ENCODE measurements around the gene MAST4. TPM values are rescaled to one million over a fixed set of nuclear protein-coding genes. Genes with fewer than 3 reads are reported as not detected.
A peak's percentile ranks its signal among the peaks of the same experiment; 100 is the strongest.

The MAST4 gene
- total and polyA plus RNA-seq, 12 donors: 29.6 to 93.3 (median 76.6) TPM

DNA sequence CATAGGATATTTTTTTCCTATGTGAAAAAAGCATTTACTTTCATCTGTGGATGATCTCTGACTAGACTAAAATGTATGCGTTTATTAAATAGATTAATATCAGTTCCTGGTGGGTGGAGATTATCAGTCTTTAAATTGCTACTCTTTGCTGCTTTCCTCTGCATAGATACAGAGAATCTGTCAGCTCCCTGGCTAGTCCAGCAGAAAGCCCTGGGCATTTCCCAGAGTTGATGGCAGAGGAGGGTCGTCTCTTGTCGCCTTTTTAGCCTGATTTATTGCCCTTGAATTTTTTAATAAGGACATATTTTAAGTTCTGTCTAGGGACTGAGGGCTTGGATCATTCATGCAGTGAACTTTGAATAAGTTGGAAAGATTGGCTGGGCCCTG lies 434.9 kb downstream of the MAST4 start:
- Histone ChIP-seq H3K4me1 (peaks cover 10 to 84% (median 70%) of the 10 kb centered on the region in 9 donors), H3K27me3 (no peaks in the 10 kb centered on the region), H3K9me3 (no peaks in the 10 kb centered on the region), H3K36me3 (no peaks in the 10 kb centered on the region), H3K4me3 (no peak overlapping the region), H3K27ac (peak overlapping the region in 7 of 10 donors; percentile 11 to 62 (median 30))
- intact Hi-C loops (cut with DNase I): loop anchor here in 1 of 10 donors (2.0 kb wide), 1 partner anchor 16 kb away; no protein-coding TSS in a partner anchor
- TF ChIP-seq CTCF (IDR thresholded peaks at IDR 0.05): no peak
- WGBS, 2 donors: 31 to 44% methylated on average over 3 of the region's 3 CpGs
- no peak for DNase-seq
- ATAC-seq: no peak

DNA sequence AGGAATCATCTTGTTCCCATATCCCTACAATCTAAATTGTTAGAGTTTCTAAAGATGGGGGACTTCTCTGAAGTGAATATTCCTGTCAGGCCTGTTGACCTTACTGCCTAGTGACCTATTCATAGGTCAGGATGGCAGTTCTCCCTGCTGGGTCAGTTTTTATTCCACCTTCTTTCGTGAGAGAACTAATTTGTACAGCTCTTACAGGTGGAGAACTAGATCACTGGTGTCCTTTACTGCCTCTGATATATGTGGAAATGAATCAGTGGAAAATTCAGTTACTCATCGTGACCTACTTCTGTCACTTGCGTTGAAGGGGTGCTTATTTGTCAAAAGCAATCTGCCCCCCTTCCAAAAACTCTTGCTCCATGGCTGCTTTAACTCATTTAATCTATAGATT lies 435.5 kb downstream of the MAST4 start:
- no peaks in the 10 kb centered on the region for H3K9me3 ChIP-seq
- TF ChIP-seq CTCF (IDR thresholded peaks at IDR 0.05): no peak
- no peak overlapping the region for H3K4me3 ChIP-seq
- H3K27me3 ChIP-seq: no peaks in the 10 kb centered on the region
- ATAC-seq: peak in 4 of 8 donors; percentile 23 to 60 (median 36)
- H3K4me1 ChIP-seq: peaks cover 10 to 84% (median 72%) of the 10 kb centered on the region in 9 donors
- no peaks in the 10 kb centered on the region for H3K36me3 ChIP-seq
- WGBS, 2 donors: 44 to 49% methylated on average over 3 of the region's 3 CpGs
- peak overlapping the region in 7 of 10 donors; percentile 11 to 62 (median 35) for H3K27ac ChIP-seq
- intact Hi-C loops (cut with DNase I): loop anchor here in 1 of 10 donors (2.0 kb wide), 1 partner anchor 17 kb away; no protein-coding TSS in a partner anchor
- DNase-seq: no peak

GRCh38 chr5:67032921-67033664 lies 436.9 kb downstream of the MAST4 start:
- intact Hi-C loops (cut with DNase I): no loop called here
- Histone ChIP-seq H3K4me3 (no peak overlapping the region), H3K27ac (peak overlapping the region in 4 of 10 donors; percentile 4 to 67 (median 52)), H3K36me3 (no peaks in the 10 kb centered on the region), H3K9me3 (no peaks in the 10 kb centered on the region), H3K4me1 (peaks cover 10 to 91% (median 80%) of the 10 kb centered on the region in 9 donors), H3K27me3 (no peaks in the 10 kb centered on the region)
- ATAC-seq (no peak), DNase-seq (no peak)
- TF ChIP-seq CTCF (IDR thresholded peaks at IDR 0.05): no peak
- 78% methylated on average over 2 of the region's 2 CpGs for WGBS, 2 donors

GRCh38 chr5:67033880-67034651 lies 437.9 kb downstream of the MAST4 start:
- H3K27ac ChIP-seq: peak overlapping the region in 9 of 10 donors; percentile 4 to 67 (median 28)

More at GRCh38 chr5:67033880-67034651, 437.9 kb downstream of the MAST4 start:
- no peak overlapping the region for H3K4me3 ChIP-seq
- no peaks in the 10 kb centered on the region for H3K27me3 ChIP-seq
- H3K9me3 ChIP-seq: no peaks in the 10 kb centered on the region
- peak in 4 of 8 donors; percentile 37 to 43 (median 40) for ATAC-seq
- no peaks in the 10 kb centered on the region for H3K36me3 ChIP-seq
- WGBS, 2 donors: 47 to 60% methylated on average over 8 of the region's 8 CpGs
- no peak for TF ChIP-seq CTCF (IDR thresholded peaks at IDR 0.05)
- intact Hi-C loops (cut with DNase I): no loop called here
- no peak for DNase-seq
- H3K4me1 ChIP-seq: peaks cover 16 to 100% (median 89%) of the 10 kb centered on the region in 9 donors
